Upper lobe of right lung (tissue), 1 donor: ENCODE results near the gene EED. TPM values are rescaled to one million over a fixed set of nuclear protein-coding genes. Genes with fewer than 3 reads are reported as not detected.

Experiments used
- ATAC-seq: fragments of 200-7000 bp; cut with Tn5 transposase; one replicate; pipeline ENCODE4 v1.9.1; 2020; ENCODE audit warnings: mild to moderate bottlenecking, moderate library complexity
- DNase-seq: peaks from one replicate; pipeline ENCODE4 v3.0.0-alpha.2; 2020
- H3K27ac ChIP-seq: fragments of 200-600 bp; one replicate; pipeline ENCODE4 v1.8.0; 2022
- H3K27me3 ChIP-seq: fragments of 200-600 bp; one replicate; pipeline ENCODE4 v1.8.0; 2022; ENCODE audit warnings: mild to moderate bottlenecking
- H3K36me3 ChIP-seq: fragments of 200-600 bp; one replicate; pipeline ENCODE4 v1.8.0; 2022
- H3K4me1 ChIP-seq: fragments of 200-600 bp; one replicate; pipeline ENCODE4 v1.8.0; 2022
- H3K4me3 ChIP-seq: fragments of 200-600 bp; one replicate; pipeline ENCODE4 v1.8.0; 2022; ENCODE audit warnings: mild to moderate bottlenecking
- H3K9me3 ChIP-seq: fragments of 200-600 bp; one replicate; pipeline ENCODE4 v1.8.0; 2022
- intact Hi-C: fragments of 100-400 bp; cut with DNase I; formaldehyde crosslinking; loops from one replicate; pipeline ENCODE4 v1.11.0; 2022
- total RNA-seq: library from RNA; stranded (reverse); fragmentation: NEBNext Ultra II Directional; extraction: Animal tissue kit (Norgen Biotek cat#: 25700); gene quantifications from one replicate; pipeline ENCODE4 v1.2.1, GENCODE V29; 2021
- TF ChIP-seq, protein P1 (sequence below): fragments of 200-600 bp; IDR thresholded peaks from one replicate; pipeline ENCODE4 v1.8.0; 2022; ENCODE audit warnings: antibody characterized with exemption
- donor health status: DM: no; HTN: yes; CAD: no; lungs with severe emphysema.

The EED gene
- total RNA-seq, 1 donor from 2014 or later: 21.3 TPM

DNA sequence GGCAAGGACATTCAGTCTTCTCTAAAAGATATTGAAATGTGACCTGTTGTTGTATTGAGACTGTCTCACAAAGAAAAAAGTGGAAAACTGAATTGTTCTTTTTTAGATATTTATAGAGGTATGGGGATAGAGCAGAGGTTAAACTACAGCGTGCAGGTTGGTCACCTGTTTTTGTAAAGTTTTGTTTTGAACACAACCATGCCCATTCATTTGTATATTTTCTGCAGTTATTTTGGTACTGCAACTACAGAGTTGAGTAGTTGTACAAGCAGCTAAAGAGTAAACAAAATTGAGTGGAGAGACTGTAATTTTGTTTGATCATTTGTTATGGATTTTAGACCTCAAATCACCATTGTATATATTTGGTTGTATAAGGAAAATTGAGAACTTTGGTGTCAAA is 11.3 kb downstream of the EED start:
- Histone ChIP-seq H3K4me1 (no peaks in the 10 kb centered on the region), H3K9me3 (no peaks in the 10 kb centered on the region), H3K27ac (no peak overlapping the region), H3K4me3 (no peak overlapping the region), H3K36me3 (peaks cover 36% of the 10 kb centered on the region), H3K27me3 (no peaks in the 10 kb centered on the region)
- TF ChIP-seq, protein P1, sequence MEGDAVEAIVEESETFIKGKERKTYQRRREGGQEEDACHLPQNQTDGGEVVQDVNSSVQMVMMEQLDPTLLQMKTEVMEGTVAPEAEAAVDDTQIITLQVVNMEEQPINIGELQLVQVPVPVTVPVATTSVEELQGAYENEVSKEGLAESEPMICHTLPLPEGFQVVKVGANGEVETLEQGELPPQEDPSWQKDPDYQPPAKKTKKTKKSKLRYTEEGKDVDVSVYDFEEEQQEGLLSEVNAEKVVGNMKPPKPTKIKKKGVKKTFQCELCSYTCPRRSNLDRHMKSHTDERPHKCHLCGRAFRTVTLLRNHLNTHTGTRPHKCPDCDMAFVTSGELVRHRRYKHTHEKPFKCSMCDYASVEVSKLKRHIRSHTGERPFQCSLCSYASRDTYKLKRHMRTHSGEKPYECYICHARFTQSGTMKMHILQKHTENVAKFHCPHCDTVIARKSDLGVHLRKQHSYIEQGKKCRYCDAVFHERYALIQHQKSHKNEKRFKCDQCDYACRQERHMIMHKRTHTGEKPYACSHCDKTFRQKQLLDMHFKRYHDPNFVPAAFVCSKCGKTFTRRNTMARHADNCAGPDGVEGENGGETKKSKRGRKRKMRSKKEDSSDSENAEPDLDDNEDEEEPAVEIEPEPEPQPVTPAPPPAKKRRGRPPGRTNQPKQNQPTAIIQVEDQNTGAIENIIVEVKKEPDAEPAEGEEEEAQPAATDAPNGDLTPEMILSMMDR: no peak
- DNase-seq (no peak), ATAC-seq (no peak)
- intact Hi-C loops: no loop called here

DNA sequence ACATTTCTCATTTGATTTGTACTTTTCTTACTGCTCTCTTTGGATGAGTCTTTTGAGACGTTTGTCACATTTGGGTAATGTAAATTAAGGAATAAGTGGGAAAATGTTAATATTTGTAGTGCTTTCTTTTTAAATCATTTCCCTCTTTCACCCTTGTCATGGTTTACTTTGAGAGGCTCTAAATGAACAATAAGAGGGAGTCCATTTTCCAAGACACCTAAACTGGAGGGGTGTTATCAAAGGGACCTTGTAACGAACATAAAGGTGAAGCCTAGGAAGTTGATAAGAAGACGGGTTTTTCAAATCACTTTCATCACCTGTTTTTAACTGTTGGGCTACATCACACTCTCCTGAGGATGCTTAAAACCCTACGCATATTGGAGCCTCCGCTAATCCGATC is 12.1 kb downstream of the EED start:
- intact Hi-C loops: no loop called here
- Histone ChIP-seq H3K9me3 (no peaks in the 10 kb centered on the region), H3K27ac (no peak overlapping the region), H3K4me3 (no peak overlapping the region), H3K4me1 (no peaks in the 10 kb centered on the region), H3K36me3 (peaks cover 29% of the 10 kb centered on the region), H3K27me3 (no peaks in the 10 kb centered on the region)
- ATAC-seq (no peak), DNase-seq (no peak)
- TF ChIP-seq, protein P1: no peak

DNA sequence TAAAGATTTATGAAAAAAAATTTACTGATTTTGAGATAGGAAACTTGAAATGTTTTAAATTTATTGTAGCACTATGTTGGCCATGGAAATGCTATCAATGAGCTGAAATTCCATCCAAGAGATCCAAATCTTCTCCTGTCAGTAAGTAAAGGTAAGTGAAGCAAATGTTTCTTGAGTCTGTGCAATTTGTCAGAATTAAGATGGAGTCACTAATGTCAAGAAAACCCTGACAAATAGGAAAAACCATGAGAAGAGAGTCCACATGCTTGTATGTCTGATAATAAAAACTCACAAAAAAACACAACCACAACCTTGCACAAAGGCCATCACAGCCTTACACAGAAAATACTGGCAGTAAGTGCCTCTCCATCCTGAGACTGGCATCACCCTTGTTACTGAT is 12.9 kb downstream of the EED start:
- Histone ChIP-seq H3K36me3 (peaks cover 23% of the 10 kb centered on the region), H3K4me3 (no peak overlapping the region), H3K27ac (no peak overlapping the region), H3K9me3 (no peaks in the 10 kb centered on the region), H3K4me1 (no peaks in the 10 kb centered on the region), H3K27me3 (no peaks in the 10 kb centered on the region)
- no peak for ATAC-seq
- no peak for DNase-seq
- intact Hi-C loops: no loop called here
- TF ChIP-seq, protein P1: no peak

DNA sequence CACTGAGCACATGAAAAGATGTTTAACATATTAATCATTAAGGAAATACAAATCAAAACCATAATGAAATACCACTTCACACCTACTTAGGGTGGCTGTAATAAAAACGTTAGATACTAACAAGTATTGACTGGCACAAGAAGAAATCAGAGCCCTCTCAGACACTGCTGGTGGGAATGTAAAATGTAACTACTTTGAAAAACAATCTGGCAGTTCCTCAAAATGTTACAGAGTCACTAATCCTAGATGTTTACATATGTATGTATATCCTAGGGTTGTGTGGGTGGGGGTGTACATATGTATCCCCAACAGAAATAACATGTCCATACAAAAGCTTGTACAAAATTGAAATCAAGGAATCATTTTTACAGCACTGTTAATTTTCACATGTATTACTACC is 15.2 kb downstream of the EED start:
- peaks cover 43% of the 10 kb centered on the region for H3K36me3 ChIP-seq
- no peak overlapping the region for H3K4me3 ChIP-seq
- H3K4me1 ChIP-seq: no peaks in the 10 kb centered on the region
- no peaks in the 10 kb centered on the region for H3K9me3 ChIP-seq
- TF ChIP-seq, protein P1: no peak
- DNase-seq: no peak
- no peak overlapping the region for H3K27ac ChIP-seq
- H3K27me3 ChIP-seq: no peaks in the 10 kb centered on the region
- ATAC-seq: no peak
- intact Hi-C loops: no loop called here

DNA sequence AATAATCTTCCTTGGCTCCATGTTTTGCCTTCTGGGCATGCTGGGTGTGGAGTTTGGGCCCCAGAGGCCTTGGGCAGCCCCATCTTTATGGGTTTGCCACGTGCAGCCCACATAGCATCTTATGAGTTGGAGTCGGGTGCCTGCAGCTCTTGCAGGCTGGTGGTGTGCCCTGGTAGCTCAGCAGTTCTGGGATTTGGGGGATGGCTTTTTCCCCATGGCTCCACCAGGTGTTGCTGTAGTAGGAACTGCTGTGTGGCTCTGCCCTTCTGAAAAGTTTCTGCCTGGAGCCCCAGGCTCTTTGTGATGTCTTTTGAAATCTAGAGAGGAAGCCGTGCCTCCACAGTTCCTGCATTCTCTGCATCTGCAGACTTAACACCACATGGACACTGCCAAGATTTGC is 16.8 kb downstream of the EED start:
- H3K36me3 ChIP-seq: peaks cover 46% of the 10 kb centered on the region
- H3K27ac ChIP-seq: no peak overlapping the region
- DNase-seq (no peak), ATAC-seq (no peak)
- intact Hi-C loops: no loop called here
- no peaks in the 10 kb centered on the region for H3K4me1 ChIP-seq
- no peaks in the 10 kb centered on the region for H3K27me3 ChIP-seq
- H3K4me3 ChIP-seq: no peak overlapping the region
- no peaks in the 10 kb centered on the region for H3K9me3 ChIP-seq
- TF ChIP-seq, protein P1: no peak

DNA sequence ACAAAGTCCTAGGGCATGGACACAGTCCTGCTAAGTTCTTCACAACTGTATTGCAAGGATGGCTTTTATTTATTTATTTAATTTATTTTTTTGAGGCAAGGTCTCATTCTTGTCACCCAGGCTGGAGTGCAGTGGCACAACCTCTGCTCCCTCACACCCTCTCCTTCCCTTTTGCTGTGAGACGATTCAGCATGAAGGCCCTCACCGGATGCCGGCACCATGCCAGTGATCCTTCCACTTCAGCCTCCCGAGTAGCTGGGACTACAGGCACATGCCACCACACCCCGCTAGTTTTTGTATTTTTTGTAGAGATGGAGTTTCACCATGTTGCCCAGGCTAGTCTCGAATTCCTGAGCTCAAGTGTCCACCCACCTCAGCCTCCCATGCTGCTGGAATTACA is 17.8 kb downstream of the EED start:
- intact Hi-C loops: no loop called here
- peaks cover 38% of the 10 kb centered on the region for H3K36me3 ChIP-seq
- ATAC-seq: no peak

More for the DNA sequence above, 17.8 kb downstream of the EED start:
- no peak for DNase-seq
- Histone ChIP-seq H3K9me3 (no peaks in the 10 kb centered on the region), H3K4me3 (no peak overlapping the region), H3K27ac (no peak overlapping the region), H3K4me1 (no peaks in the 10 kb centered on the region), H3K27me3 (no peaks in the 10 kb centered on the region)
- TF ChIP-seq, protein P1: no peak
